Heart right ventricle (tissue), 16 donors: Measurements from ENCODE around the gene NKTR. TPM values are rescaled to one million over a fixed set of nuclear protein-coding genes. Genes with fewer than 3 reads are reported as not detected.

Experiments used
- ATAC-seq, 8 donors: fragments of 200-7000 bp; cut with Tn5 transposase; one replicate each; pipeline ENCODE4 v1.9.1; 2020; ENCODE audit warnings: mild to moderate bottlenecking in 8 of 8, moderate library complexity in 8 of 8, moderate number of reproducible peaks in 1 of 8
- DNase-seq, 2 donors: peaks; one replicate each; pipeline ENCODE4 v3.0.0-alpha.2; 2020
- H3K27ac ChIP-seq, 10 donors: fragments of 200-600 bp; sonication (generic) in 2 of 10; one replicate each; pipeline versions ENCODE4 v1.5.0 to v1.8.0; 2020 to 2022; ENCODE audit warnings: mild to moderate bottlenecking in 3 of 10
- H3K27me3 ChIP-seq, 7 donors: fragments of 200-600 bp; one replicate each; pipeline ENCODE4 v1.8.0; 2021 to 2022; ENCODE audit warnings: mild to moderate bottlenecking in 2 of 7
- H3K36me3 ChIP-seq, 9 donors: fragments of 200-600 bp; sonication (generic) in 1 of 9; one replicate each; pipeline versions ENCODE4 v1.5.0 to v1.8.0; 2020 to 2022; ENCODE audit warnings: mild to moderate bottlenecking in 2 of 9
- H3K4me1 ChIP-seq, 9 donors: fragments of 200-600 bp; sonication (generic) in 1 of 9; one replicate each; pipeline versions ENCODE4 v1.5.0 to v1.8.0; 2020 to 2022; ENCODE audit warnings: mild to moderate bottlenecking in 4 of 9
- H3K4me3 ChIP-seq, 10 donors: fragments of 200-600 bp; sonication (generic) in 2 of 10; one replicate each; pipeline versions ENCODE4 v1.5.0 to v1.8.0; 2020 to 2022; ENCODE audit warnings: mild to moderate bottlenecking in 7 of 10, moderate library complexity in 2 of 10
- H3K9me3 ChIP-seq, 11 donors: fragments of 200-600 bp in 10 of 11; sonication (generic) in 2 of 11; one replicate each; pipeline versions ENCODE4 v1.5.0 to v1.8.0; 2013 to 2022; ENCODE audit warnings: mild to moderate bottlenecking in 2 of 11, control low read depth in 1 of 11, moderate library complexity in 1 of 11
- whole genome bisulfite sequencing, 2 donors: extraction: QIAGEN DNeasy Blood & Tissue Kit; methylation state at CpG; one replicate each; pipeline ENCODE4 v1.1.7; 2013; ENCODE audit warnings: inconsistent platforms in 1 of 2; 5-methylcytosine and 5-hydroxymethylcytosine counted together
- intact Hi-C, 10 donors: fragments of 100-400 bp; cut with DNase I; formaldehyde crosslinking; loops; one replicate each; pipeline versions ENCODE4 v1.11.1 to v1.14.2; 2022
- polyA plus RNA-seq, 2 donors: library from polyadenylated mRNA; stranded (reverse); fragments of 200-250 nt; gene quantifications; one replicate each; pipeline ENCODE4 v1.2.3, GENCODE V29; 2013
- total RNA-seq, 10 donors: library from RNA; stranded (reverse); fragmentation: NEBNext Ultra II Directional in 3 of 10; extraction: Animal tissue kit (Norgen Biotek cat#: 25700) in 3 of 10; gene quantifications; one replicate each; pipeline versions ENCODE4 v1.2.1 to v1.2.4, GENCODE V29; 2021 to 2023
- TF ChIP-seq, protein P1 (sequence below), 9 donors: fragments of 200-600 bp; sonication (generic) in 2 of 9; IDR thresholded peaks; one replicate each; pipeline versions ENCODE4 v1.5.0 to v1.8.0; 2021 to 2022; ENCODE audit warnings: antibody characterized with exemption in 9 of 9, mild to moderate bottlenecking in 5 of 9, moderate library complexity in 1 of 9
- donor health status: Arrhythmogenic right ventricular cardiomyopathy.
- donor health status: ischemic (EF 13 %, LVEDD 7.1; RV severe dilation, severe dysfunction).
- donor health status: healthy with polysubstance abuse.
- donor health status: DM: no; HTN: yes; CAD: no.
- donor health status: DM: no; HTN: no; CAD: no.
- donor health status: ischemic (EF 25% LVEDD 6.9; RV normal size, moderate dysfunction).
- donor health status: ischemic (EF 25% LVEDD 5.7; RV mildly dilated, moderate dysfunction).
- donor health status: healthy.
- donor health status: DM: yes; HTN: yes; CAD: no.
- donor health status: Ischemic cardiomyopathy.
- donor health status: ischemic (EF 35%, LVEDD 5.7; RV mildly dilated, moderate dysfunction).
- donor health status: nonischemic (EF 11% LVEDD 7.7; RV severe dilation, severe dysfunction).
- donor health status: DM: yes; HTN: yes; CAD: no.
- donor health status: PGD.
- donor health status: ischemic (EF 29% LVEDD 5.4; RV normal size, mild dysfunction).
- donor health status: nonischemic (EF 23%, LVEDD 6.1; RV moderate dilation, normal function).

Gene NKTR
- total and polyA plus RNA-seq, 12 donors: 10.2 to 59.3 (median 21.9) TPM

DNA sequence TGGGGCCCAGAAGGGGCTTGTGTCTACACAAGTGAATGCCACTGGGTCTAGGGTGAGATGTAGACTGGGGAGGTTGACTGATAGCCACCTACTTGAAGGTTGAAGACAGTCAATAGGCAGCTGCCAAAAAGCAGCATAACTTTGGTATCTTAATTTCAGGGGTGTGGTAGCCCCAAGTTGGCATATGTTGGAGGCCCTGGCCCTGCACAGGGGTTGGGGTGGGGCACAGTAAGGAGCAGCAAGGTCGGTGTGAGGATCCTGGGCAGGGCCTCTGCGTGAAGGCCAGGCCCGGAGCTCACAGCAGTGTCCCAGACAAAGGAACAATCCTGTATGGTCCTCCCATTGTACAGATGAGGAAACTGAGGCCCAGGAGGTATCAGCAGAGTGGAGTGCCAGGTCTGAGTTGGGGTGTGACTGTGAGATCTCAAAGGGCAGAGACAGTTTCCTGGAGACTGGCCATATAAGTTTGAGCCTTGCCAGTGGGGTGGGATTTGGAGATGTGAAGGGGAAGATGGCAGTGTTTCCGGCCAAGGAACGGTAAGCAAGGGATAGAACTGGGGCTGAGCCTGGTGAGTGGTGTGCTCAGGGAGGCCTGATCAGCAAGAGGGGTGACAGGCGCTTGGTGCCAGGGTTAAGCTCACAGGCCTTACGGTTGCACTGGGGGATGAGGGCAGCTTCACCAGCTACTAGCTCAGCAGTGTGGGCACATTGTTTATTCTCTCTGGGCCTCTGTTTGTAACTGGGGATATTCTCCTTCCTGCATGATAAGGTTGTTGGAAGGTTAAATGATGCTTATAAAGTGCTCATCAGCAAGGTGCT, 86.6 kb downstream of the NKTR start:
- Histone ChIP-seq H3K4me3 (no peak overlapping the region), H3K36me3 (no peaks in the 10 kb centered on the region), H3K9me3 (no peaks in the 10 kb centered on the region), H3K4me1 (peaks cover 4 to 40% (median 20%) of the 10 kb centered on the region in 9 donors), H3K27ac (peak overlapping the region in 1 of 10 donors; percentile 2), H3K27me3 (peaks cover 0 to 23% (median 11%) of the 10 kb centered on the region in 7 donors)
- WGBS, 2 donors: 77 to 81% methylated on average over 7 of the region's 7 CpGs
- intact Hi-C loops: no loop called here
- DNase-seq: no peak
- ATAC-seq: no peak
- TF ChIP-seq, protein P1, sequence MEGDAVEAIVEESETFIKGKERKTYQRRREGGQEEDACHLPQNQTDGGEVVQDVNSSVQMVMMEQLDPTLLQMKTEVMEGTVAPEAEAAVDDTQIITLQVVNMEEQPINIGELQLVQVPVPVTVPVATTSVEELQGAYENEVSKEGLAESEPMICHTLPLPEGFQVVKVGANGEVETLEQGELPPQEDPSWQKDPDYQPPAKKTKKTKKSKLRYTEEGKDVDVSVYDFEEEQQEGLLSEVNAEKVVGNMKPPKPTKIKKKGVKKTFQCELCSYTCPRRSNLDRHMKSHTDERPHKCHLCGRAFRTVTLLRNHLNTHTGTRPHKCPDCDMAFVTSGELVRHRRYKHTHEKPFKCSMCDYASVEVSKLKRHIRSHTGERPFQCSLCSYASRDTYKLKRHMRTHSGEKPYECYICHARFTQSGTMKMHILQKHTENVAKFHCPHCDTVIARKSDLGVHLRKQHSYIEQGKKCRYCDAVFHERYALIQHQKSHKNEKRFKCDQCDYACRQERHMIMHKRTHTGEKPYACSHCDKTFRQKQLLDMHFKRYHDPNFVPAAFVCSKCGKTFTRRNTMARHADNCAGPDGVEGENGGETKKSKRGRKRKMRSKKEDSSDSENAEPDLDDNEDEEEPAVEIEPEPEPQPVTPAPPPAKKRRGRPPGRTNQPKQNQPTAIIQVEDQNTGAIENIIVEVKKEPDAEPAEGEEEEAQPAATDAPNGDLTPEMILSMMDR (IDR thresholded peaks at IDR 0.05): no peak

DNA sequence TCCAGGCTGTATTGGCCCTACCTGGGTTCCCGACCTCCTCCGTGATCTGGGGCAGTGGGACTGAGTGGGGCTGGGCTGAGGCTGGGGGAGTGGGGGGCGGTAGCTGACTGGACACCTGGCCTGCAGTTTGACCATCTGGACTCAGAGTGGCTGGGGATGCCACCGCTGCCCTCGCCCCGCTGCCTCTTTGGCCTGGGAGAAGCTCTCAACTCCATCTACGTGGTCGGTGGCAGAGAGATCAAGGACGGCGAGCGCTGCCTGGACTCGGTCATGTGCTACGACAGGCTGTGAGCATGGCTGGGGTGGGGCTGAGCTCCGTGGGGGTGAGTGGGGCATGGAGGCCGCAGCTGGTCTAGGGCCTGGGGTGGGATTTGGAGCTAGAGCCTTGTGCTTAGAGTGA, 87.5 kb downstream of the NKTR start:
- DNase-seq (peak in 1 of 2 donors; percentile 22), ATAC-seq (no peak)
- 79 to 87% methylated on average over 15 of the region's 15 CpGs for WGBS, 2 donors
- Histone ChIP-seq H3K27ac (peak overlapping the region in 1 of 10 donors; percentile 7), H3K9me3 (no peaks in the 10 kb centered on the region), H3K36me3 (no peaks in the 10 kb centered on the region), H3K4me1 (peaks cover 4 to 36% (median 20%) of the 10 kb centered on the region in 9 donors), H3K27me3 (peaks cover 0 to 23% (median 11%) of the 10 kb centered on the region in 7 donors), H3K4me3 (no peak overlapping the region)
- intact Hi-C loops: no loop called here
- TF ChIP-seq, protein P1 (IDR thresholded peaks at IDR 0.05): no peak

DNA sequence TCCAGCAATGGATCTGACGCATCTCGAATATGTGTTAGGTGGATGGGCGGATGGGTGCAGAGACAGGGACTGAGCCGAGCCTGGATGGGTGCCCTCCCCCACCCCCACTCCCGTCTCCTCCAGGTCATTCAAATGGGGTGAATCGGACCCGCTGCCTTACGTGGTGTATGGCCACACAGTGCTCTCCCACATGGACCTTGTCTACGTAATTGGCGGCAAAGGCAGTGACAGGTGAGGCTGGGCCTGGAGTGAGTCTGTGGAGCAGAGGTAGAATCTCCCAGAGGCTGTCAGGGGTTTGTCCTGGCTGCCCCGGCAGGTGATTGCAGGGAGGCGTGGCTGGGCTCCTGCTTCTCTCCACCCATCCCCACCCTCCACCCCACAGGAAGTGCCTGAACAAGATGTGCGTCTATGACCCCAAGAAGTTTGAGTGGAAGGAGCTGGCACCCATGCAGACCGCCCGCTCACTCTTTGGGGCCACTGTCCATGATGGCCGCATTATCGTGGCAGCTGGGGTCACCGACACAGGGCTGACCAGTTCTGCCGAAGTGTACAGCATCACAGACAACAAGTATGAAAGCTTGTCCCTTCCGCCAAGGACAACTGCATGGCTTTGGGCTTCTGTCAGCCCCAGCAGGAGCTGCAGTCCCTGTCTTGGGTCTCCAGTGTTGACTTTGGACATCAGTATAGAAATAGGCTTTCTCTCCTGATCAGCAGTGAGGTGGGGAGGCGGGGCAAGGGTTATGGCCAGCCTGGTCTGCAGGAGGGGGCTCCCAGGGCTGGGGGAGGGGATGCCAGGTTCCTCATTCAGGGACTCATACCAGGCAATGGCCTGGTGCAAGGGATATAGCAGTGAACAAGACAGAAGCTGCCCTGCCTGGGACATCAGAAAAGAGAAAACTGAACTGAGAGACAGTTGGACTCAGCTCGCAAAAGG, 88.3 kb downstream of the NKTR start:
- Histone ChIP-seq H3K27me3 (peaks cover 0 to 23% (median 11%) of the 10 kb centered on the region in 7 donors), H3K4me3 (no peak overlapping the region), H3K27ac (no peak overlapping the region), H3K36me3 (no peaks in the 10 kb centered on the region), H3K4me1 (peaks cover 4 to 29% (median 12%) of the 10 kb centered on the region in 9 donors), H3K9me3 (no peaks in the 10 kb centered on the region)
- intact Hi-C loops: no loop called here
- TF ChIP-seq, protein P1 (IDR thresholded peaks at IDR 0.05): no peak
- DNase-seq (no peak), ATAC-seq (no peak)
- WGBS, 2 donors: 89 to 92% methylated on average over 22 of the region's 22 CpGs

DNA sequence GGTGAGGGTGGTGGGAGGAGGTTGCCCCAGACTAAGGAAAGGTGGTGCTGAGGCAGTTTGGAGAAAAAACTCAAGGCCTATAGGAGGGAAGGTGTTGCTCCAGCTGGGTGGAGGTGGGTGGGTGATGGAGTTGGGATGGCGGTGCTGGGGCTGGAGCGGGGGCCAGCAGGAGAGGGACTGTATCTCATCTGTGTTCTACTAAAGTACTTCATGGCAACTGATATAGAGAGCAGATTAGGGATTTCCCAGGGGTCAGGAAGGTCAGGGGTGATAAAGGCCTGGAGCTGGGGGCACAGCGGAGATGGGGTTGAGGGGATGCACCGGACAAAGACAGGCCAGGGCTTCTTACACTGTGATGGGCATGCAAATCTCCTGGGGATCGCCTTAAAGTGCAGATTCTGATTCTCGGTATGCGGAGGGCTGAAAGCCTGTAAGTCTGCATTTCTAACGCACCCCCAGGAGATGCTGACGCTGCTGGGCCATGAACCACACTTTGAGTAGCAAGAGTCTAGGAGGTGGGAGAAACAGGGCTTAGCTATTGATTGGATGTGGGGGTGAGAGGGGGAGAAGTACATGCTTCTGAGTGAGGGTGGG, 89.0 kb downstream of the NKTR start:
- peaks cover 1 to 25% (median 9%) of the 10 kb centered on the region in 9 donors for H3K4me1 ChIP-seq
- ATAC-seq (no peak), DNase-seq (no peak)
- WGBS, 2 donors: 59 to 63% methylated on average over 9 of the region's 9 CpGs
- no peak overlapping the region for H3K4me3 ChIP-seq
- no peaks in the 10 kb centered on the region for H3K36me3 ChIP-seq
- H3K27me3 ChIP-seq: peaks cover 0 to 23% (median 11%) of the 10 kb centered on the region in 7 donors
- H3K27ac ChIP-seq: no peak overlapping the region
- TF ChIP-seq, protein P1 (IDR thresholded peaks at IDR 0.05): no peak
- intact Hi-C loops: no loop called here
- H3K9me3 ChIP-seq: no peaks in the 10 kb centered on the region
